Retina (tissue), 1 donor: ENCODE results near the gene MYF6.
"Not testable (repeated sequence)": the region's sequence is repeated elsewhere in the genome, so short reads cannot be mapped to it uniquely, and the experiment has no call there.

Experiments
- DNase-seq: peaks from one replicate; pipeline ENCODE4 v3.0.0-alpha.2; 2016

The MYF6 gene

DNA sequence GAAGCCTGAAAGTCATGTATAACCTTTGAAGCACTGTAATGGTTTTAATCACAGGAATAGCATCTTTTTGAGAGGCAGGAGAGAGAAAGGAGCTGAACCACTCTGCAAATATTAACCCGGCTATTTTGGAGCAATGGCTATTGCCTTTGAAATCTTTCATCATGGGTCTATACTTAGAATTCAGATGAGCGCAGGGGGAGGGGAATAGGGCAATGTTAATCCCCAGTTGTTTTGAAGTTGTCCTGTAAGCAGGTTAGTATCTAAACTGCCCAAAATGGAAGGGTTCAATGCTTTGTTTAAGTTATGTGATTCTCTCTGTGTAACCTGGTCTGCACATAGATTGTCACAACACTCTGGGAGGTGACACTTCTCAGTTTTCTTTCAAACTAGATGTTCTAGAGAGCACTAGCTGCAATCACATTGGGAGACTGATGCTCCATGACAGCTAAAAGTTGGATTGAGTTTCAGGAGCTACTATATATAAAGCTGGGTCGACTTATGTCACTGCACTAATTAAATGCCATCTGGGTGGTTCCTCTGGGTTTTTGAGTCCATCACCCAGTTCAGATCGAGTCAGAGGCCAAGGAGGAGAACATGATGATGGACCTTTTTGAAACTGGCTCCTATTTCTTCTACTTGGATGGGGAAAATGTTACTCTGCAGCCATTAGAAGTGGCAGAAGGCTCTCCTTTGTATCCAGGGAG lies at the start of gene MYF6:
TSS of gene MYF6 (plus strand) at position 509 of the 704 bp plus-strand sequence. CDS start at position 595, 86 bp downstream.
- DNase-seq, result no peak

DNA sequence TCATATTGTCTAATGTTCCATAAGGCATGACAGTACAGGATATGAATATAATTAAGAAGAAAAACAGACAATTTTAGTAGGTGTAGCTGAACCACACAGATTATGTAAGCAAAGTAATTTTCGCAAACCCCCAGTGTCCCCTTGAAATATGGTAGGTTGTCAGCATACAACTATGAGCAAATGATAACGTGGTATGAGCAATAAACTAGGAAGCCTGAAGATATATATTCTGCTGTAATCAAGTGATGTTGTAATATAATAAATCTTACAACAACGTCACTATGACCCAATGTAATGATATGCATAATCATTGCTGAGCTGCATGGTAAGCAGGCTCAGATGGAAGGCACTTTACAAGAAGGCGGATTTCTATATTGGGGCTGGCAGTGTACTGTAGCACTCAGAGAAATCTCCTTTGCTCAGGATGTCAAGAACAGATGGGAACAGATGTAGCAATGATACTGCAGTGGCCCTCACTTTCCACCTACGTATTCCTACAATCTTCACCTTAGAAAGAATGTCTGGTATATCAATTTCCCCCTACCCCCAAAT lies 47.8 kb upstream of the MYF6 start:
- DNase-seq, result no peak

DNA sequence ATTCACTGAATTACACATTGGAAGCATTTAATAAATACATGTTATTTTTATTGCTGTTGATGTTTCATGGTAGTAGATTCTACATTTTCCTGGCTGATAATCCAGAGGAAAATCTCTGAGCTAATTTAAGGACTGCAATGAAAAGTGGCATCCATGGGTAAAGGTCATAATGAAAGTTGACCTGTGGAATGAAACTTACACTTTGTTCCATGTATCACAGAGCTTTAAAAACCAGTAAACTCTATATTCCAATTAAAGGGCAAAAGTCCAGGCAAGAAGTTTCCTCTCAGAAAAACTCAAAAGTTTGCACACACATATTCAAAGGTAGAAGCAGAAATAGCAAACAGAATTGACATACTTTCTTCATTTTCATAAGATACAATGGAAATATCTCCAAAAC lies 44.8 kb upstream of the MYF6 start:
- no peak for DNase-seq

DNA sequence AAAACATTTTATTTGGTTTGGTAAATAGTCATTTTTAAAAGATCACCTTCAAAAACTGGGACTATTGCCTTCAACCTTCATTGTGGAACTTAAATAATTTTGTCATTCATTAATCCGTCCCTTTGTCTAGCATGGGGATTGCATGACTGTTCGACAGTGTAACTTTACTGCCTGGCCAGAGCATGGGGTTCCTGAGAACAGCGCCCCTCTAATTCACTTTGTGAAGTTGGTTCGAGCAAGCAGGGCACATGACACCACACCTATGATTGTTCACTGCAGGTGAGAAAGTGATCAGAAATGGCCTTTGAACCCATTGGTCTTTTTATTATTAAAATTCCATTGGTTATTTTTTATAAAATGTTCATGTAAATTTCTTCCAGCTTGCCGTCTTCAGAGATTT lies 37.2 kb upstream of the MYF6 start:
- no peak for DNase-seq

DNA sequence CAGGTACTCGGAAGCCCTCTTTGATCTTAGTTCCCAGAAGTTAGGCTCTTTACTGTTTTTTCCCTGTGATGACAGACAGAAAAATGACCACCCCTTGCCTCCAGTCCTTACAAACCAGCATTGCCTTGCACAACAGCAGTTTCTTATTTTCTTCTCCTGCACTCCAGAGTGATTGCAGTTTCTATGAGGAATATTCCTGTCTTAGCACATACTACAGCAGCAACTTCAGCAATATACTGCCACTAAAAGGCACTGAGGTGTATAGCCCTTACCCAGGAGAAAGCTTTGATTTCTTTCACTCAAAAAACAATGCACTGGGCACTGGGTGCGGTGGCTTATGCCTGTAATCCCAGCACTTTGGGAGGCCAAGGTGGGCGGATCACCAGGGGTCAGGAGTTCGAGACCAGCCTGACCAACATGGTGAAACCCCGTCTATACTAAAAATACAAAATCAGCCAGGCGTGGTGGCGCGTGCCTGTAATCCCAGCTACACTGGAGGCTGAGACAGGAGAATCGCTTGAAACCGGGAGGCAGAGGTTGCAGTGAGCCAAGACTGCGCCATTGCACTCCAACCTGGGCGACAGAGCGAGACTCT lies 31.3 kb upstream of the MYF6 start:
- DNase-seq, result not testable (repeated sequence)

DNA sequence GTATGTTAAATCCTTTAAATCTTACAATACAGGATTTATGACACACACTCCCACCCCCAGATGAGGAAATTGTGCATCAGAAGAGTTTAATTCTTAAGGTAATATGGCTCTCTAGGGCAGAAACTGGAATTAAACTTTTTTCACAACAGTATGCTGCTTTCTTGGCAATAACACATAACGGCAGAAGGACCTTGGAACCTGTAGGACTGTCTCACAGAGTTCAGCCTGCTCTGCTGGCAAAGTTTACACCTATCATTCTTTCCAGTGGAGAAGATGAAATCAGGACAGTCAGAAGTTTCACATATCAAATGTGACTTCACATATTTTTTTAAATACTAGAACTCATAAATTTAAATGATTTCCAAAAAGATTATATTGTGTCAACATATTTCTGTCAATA lies 30.6 kb upstream of the MYF6 start:
- no peak for DNase-seq

DNA sequence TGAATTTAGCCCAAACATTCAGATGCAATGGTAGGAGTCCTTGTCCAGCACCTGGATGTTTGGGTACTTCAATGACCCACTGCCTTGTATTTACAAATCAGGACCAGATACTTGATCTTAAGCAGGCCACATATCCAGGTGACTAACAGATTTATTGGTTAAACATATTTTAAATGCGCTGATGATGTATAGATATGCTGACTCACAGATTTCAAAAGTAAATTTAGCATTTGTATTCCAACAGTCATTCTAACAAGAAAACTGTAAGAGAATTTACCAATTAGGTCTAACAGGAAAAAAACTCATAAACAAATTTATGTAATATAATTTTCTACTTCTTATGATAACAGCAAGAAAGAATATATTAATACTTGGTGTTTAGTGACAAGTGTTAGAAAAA lies 29.4 kb upstream of the MYF6 start:
- DNase-seq, result no peak

DNA sequence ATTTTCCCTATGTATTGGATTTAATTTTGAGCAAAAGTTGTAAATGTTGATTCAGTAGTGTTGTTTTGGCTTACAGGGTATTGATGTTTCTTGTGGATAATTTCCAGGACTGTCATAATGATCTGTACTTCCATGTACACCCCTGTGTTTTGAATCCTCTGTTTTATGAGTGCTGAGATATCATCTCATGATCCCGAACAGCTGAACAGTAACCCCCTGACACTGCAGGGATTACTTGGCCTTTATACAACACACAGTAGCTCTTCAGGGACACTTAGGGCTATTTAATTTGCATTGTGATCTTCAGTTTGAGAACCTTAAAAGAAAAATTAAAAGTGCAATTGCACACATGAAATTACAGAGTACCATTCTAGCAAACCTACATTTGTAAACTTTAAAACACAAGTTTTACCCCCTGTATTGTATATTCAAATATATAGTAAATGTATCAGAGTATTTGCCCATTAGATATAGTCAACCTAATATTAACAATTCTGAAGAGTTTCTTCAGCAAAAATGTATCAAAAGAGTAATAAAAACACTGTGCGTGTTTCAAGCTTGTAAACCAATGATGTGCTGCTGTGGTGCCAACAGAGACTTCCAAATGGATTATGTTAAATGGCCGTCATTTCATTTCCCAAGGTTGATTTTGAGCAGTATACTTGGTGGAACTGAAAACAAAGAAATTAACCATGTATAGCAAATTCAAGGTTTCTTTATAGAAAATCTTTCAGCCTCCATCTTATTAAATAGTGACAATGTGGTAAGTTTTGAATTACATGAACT lies 27.9 kb upstream of the MYF6 start:
- DNase-seq, result no peak

DNA sequence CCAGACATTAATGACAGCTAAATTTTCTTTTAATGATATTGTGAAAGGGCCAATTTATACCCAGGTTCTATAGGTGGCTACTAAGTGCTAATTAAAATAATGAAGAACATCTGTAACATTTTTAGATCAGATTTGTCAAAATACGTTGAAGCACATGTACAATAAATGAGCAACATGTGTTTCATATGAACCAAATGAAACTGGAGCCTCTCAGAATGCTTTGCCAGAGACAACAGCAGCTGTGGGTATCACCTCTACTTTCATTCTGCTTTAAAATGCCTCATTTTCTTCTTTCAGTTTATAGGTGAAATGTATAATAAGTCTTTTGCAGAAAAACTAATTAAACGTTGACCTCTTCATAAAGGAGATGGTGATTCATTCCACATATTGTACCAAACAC lies 26.1 kb upstream of the MYF6 start:
- no peak for DNase-seq

DNA sequence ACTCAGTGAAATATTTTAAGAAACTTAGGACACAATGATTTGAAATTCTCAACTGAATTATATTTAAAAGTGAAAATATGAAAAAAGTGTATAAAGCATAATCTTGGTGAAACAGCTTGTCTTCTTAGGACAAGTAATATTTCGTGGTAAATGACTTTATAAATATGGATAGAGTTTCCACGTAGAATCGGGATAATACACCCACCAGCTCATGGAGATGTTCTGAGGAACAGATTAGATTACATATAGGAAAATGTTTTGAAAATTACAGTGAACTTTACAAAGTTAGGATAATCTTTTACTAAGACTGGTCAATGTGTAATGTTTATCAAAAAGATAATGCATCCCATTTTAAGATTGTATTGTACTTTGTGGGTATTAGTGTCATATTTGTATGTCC lies 25.6 kb upstream of the MYF6 start:
- no peak for DNase-seq

DNA sequence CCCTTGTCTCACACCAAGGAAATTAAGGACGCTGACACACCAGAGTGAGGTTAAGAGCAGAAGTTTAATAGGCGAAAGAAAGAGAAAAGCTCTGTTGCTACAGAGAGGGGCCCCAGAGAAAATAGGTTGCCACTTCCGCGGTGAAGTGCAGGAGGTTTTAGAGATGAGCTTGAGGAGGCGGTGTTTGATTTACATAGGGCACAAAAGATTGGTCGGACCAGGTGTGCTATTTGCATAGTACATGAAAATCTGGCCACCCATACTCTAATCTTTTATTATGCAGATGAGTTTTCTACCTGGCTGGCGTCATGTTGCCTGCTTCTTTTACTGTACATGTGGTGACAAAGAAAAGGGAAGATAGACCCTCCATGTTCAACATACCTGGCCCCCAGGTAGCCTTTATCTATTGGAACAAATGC lies 23.3 kb upstream of the MYF6 start:
- DNase-seq, result no peak

DNA sequence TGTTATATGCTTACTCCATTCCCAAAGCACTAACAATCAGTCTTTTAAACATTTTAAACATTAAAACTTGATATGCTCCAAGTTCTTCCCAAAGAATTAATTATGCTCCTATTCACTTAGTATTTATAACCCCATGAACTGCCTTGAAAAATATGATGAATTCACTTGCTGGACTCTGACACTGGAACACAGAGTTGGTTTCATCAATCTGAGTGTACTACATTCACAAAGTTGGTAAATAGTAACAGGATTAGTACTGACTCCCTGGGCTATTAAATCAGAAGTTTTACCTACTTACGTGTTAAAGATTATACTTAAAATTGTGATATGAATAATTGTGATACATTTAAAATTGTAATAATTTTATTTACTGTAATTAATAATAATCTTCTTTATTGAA lies 17.3 kb upstream of the MYF6 start:
- DNase-seq, result no peak

DNA sequence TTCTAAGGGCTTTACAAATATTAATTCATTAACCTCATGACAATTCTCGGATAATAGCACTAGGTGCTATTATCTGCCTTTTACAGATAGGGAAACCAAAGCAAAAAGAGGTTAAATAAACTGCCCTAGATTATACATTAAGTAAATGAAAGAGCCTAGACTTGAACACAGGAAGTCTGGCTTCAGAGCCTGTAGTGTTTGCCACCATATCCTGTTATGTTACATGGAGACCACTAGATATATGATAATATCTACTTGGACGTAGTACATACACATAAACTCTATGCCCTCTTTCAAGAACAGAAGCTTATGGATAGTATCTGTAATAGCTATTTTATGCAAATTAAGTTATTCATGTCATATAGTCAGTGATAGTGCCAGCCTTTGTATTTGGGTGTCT lies 16.9 kb upstream of the MYF6 start:
- no peak for DNase-seq

DNA sequence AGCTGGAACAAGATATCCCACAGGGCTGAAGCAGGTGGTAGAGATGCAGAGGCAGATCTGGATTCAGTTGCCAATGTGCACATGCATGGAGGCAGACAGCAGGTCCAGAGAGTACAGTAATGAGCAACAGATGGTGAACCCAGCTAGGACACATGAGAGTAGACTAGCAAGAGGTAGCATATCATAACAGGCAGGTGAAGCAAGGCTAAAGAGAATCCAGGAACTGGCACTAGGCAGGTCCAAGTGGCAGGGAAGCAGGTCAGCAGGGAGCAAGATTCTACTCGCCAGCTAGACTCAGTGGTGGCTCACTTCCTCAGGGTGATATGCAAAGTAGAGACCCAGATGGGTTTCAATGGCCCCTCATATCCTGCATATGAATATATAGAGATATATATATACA lies 15.3 kb upstream of the MYF6 start:
- DNase-seq, result no peak

DNA sequence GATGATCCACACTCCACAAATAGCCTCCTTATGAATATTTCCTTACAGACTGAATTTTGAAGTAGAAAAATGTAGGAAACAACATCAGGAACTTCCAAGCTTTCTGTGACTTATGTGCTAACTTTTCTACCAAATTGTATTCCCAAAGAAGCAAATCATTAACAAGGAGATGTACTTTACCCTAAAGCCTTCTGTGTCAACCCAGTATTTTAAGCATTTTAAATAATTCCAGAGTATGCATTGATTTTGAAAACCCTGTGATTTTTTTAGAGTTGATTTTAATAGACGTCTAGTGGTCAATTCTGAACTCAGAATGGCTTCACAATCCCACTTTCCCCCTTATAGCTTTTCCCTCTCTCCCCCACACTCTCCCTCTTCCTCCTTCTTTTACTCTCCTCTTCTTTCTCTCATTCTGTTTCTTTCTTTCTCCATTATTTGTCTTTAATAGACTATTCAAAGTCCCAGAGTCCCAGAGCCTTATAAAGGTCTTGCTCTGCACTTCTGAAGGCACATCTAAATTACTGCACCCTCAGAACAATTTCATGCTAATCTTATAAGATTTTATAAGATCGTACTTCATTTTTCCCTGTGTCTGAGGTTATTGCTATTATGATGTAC lies 10.1 kb upstream of the MYF6 start:
- no peak for DNase-seq

DNA sequence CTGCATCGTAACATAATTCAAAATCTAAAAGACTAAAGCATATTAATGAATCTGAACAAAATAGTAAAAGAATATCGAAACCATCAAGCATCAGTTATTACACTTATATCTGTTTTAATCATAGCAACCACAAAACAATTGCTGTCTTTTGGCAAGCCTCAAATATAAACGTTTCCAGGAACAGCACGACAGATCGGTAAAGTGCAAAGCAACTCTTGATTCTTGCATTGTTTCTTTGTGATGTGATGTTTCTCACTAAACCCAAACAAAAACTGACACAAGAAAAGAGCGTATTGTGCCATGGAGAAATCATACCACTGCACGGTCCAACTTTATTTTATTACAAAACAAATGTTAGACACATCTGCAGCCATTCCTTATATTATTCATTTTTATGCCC lies 9.2 kb upstream of the MYF6 start:
- no peak for DNase-seq

DNA sequence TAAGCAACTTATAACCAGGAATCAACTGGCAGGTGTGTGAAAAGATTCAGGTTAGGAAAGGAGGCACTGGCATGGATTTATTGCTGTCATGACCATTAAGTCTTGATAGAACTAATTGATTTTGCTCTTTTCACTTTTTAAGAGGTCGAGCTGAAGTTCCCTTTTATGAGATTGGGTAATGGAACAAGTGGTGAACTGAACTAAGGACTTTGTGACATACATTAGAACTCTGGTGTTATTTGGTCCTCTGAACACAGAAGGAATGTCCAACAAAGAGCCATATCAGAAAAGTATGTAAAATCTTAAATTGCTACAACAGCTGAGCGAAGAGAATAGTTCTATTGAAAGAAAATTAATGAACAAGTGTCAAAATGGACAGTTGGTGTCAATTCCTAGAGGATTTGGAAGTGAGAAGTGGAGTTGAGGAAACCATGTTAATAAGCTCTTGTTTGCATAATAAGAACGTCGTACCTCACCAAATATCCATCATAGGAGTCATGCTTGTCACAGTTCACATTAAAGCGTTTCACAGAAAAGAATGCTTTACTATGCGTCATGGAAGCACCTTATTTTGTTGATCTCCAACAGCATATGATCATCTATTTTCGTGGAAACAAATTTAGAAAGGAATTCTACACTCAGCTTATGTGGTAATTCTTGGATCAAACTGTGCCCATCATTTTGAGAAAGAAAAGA lies 8.4 kb upstream of the MYF6 start:
- no peak for DNase-seq

DNA sequence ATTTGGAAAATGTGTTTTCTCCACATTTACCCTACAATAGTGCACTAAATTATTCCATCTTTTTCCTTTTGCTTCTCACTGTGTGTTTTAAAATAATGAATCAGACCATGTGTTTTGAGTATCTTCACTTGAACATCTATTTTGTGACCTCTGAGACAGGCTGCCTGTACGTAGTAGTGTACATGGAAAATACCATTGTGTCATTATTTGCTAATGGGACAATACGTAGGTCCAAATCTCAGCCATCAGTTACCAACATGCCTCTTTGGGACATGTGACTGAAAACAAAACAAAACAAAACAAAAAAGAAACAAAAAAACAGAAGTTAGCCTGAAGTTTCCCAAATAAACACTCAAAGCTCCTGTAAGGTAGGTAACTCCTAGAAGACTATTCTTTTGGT lies 7.1 kb upstream of the MYF6 start:
- no peak for DNase-seq

DNA sequence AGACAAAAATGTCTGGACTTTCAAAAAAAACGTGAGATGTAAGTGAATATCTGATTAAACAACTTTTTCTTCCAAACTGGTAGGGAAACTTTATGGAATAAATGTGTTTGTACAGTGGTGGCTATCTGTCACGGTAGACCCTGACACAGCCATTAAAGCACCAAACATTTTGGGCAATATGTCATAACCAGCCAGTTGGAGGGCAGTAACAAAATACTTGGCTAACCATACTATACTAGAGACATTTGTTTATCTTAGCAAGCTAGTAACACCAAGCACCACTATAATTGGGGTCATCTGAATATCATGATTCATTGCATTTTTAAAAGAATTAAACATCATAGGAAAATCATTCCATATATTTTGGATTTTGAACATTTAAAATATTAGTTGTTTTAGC lies 6.0 kb upstream of the MYF6 start:
- no peak for DNase-seq

DNA sequence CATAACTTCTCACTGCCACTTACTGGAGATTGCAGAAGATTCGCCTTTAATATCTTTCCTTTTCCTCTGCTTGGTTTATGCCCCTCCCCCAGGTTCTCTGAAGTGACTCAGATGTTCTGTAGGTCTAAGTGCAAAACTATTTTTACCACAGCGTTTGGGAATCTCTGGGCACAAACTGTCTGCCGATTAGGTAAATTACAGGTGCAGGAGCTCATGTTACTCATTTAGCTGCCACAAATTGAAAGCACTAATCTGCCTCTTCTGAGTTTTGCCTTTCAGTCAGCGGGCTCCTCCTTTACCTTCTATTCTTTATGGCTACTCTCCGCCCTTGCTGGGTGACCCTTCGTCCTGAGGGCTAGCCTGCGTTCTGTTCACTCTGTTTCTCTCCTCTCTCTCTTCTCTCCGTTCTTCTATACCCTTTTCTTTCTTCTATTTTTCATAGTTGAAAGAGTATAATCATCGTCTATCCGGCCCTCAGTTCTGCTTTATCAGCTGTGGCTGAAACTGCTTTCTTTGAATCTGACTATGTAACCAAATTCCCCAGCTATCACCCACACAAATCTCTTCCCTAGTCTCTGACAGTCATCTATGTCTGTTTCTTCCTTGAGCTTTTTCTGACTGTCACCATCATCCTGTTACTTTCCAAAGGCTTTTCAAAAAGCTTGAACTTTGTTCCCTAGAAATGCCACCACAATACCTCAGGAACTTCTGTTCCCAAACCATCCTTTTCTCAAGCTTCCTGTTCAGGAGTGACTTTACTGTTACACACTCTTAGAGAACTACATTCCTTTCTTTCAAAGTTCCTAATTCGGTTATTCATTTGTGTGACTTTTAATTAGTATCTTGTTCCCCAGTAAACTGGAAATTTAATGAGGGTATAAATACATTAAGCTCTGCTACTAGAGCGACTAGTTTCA lies 4.3 kb upstream of the MYF6 start:
- DNase-seq, result no peak

DNA sequence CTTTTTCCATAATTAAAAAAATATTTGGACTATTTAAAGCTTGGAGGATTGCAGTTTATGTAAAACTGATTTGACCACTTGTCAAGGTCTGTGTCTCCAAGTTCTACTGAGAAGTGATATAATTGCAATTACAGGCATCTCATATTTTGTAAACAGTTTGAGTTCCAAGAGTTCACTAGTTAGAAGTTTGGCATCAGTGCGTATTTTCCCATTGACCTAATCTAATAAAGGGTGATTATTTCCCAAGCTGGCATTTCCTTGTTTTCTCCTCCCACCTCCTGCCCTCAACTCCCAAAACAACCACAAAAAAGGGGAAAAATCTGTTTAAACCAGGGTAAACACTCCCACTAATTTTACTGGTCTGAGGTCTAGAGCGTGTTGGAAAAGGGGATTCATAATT lies 3.0 kb upstream of the MYF6 start:
- DNase-seq, result no peak

DNA sequence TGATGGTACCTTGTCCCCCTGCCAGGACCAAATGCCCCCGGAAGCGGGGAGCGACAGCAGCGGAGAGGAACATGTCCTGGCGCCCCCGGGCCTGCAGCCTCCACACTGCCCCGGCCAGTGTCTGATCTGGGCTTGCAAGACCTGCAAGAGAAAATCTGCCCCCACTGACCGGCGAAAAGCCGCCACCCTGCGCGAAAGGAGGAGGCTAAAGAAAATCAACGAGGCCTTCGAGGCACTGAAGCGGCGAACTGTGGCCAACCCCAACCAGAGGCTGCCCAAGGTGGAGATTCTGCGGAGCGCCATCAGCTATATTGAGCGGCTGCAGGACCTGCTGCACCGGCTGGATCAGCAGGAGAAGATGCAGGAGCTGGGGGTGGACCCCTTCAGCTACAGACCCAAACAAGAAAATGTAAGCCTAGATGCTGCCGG lies 410 bp downstream of the MYF6 start:
- DNase-seq, result peak; percentile 76
